Measurements from ENCODE around the gene SORCS1.

GRCh38 chr10:107169516-107169915 lies 5.0 kb upstream of the SORCS1 start:
- TF ChIP-seq CTCF (IDR thresholded peaks at IDR 0.05) (no peak), POLR2A (IDR thresholded peaks at IDR 0.05) (no peak)

All from thyroid gland (tissue), 4 donors.